ENCODE data around the gene EPYC.

Gene EPYC

GRCh38 chr12:90958347-90958746 lies 46.4 kb downstream of the EPYC start:
- no peak for DNase-seq

GRCh38 chr12:90954921-90955320 lies 49.9 kb downstream of the EPYC start, which contains the start of gene CCER1:
Gene CCER1 (minus strand): TSS chr12:90955176. CDS start chr12:90954742, 434 bp downstream.
- no peak for DNase-seq

- no peak for DNase-seq
Observed at GRCh38 chr12:90954428-90954827, 50.3 kb downstream of the EPYC start.

GRCh38 chr12:90953956-90954421 lies 50.8 kb downstream of the EPYC start:
- no peak for DNase-seq

GRCh38 chr12:90951432-90952105 lies 53.2 kb downstream of the EPYC start:
- DNase-seq: no peak

GRCh38 chr12:90947869-90948268 lies 56.9 kb downstream of the EPYC start:
- no peak for DNase-seq

GRCh38 chr12:90945070-90945649 lies 59.6 kb downstream of the EPYC start:
- no peak for DNase-seq

GRCh38 chr12:90943255-90943654 lies 61.5 kb downstream of the EPYC start:
- no peak for DNase-seq

- DNase-seq: no peak
Observed at GRCh38 chr12:90940872-90941499, 63.8 kb downstream of the EPYC start.

GRCh38 chr12:90939382-90939781 lies 65.4 kb downstream of the EPYC start:
- no peak for DNase-seq

- no peak for DNase-seq
Observed at GRCh38 chr12:90938451-90938850, 66.3 kb downstream of the EPYC start.

- DNase-seq: no peak
Observed at GRCh38 chr12:90937651-90938050, 67.1 kb downstream of the EPYC start.

- no peak for DNase-seq
Observed at GRCh38 chr12:90936230-90937005, 68.4 kb downstream of the EPYC start.

- DNase-seq: no peak
Observed at GRCh38 chr12:90925562-90925961, 79.2 kb downstream of the EPYC start.

GRCh38 chr12:90924406-90924805 lies 80.4 kb downstream of the EPYC start:
- no peak for DNase-seq

- DNase-seq: no peak
Observed at GRCh38 chr12:90922145-90922627, 82.6 kb downstream of the EPYC start.

- no peak for DNase-seq
Observed at GRCh38 chr12:90921536-90921935, 83.2 kb downstream of the EPYC start.

- no peak for DNase-seq
Observed at GRCh38 chr12:90920222-90920621, 84.5 kb downstream of the EPYC start.

- no peak for DNase-seq
Observed at GRCh38 chr12:90917431-90917830, 87.3 kb downstream of the EPYC start.

- DNase-seq: no peak
Observed at GRCh38 chr12:90916516-90916915, 88.3 kb downstream of the EPYC start.

GRCh38 chr12:90915353-90915752 lies 89.4 kb downstream of the EPYC start:
- DNase-seq: no peak

Measured in amygdala (tissue), 56 donors.